Body of pancreas (tissue), 4 donors: ENCODE results near the gene RIPPLY2. TPM values are rescaled to one million over a fixed set of nuclear protein-coding genes. Genes with fewer than 3 reads are reported as not detected.

Experiments
- ATAC-seq: fragments of 150-250 bp; one replicate; pipeline ENCODE4 v1.9.1; 2016
- DNase-seq, 4 donors: peaks; one replicate each; pipeline ENCODE4 v3.0.0-alpha.2; 2019
- H3K27ac ChIP-seq, 4 donors: fragments of 200-600 bp; sonication (generic); 1 replicate in 3 of 4; 2 replicates in 1 of 4; pipeline versions ENCODE4 v1.5.1 to v1.6.1; 2016 to 2019; ENCODE audit warnings: mild to moderate bottlenecking in 1 of 4, mixed read lengths in 1 of 4, moderate library complexity in 1 of 4
- H3K27me3 ChIP-seq, 2 donors: fragments of 200-600 bp; sonication (generic); one replicate each; pipeline ENCODE4 v1.6.0; 2016; ENCODE audit warnings: mild to moderate bottlenecking in 1 of 2
- H3K36me3 ChIP-seq, 2 donors: fragments of 200-600 bp; sonication (generic); replicated peaks in 1 of 2; 2 replicates each; pipeline ENCODE4 v1.5.1; 2016; ENCODE audit warnings: low read depth in 2 of 2; ENCODE audit not compliant: insufficient read depth in 1 of 2
- H3K4me1 ChIP-seq: fragments of 200-600 bp; sonication (generic); one replicate; pipeline ENCODE4 v1.6.0; 2016
- H3K4me3 ChIP-seq, 2 donors: fragments of 200-600 bp; sonication (generic); 1 replicate in 1 of 2; 2 replicates in 1 of 2; pipeline ENCODE4 v1.5.1; 2016 to 2019
- H3K9me3 ChIP-seq, 3 donors: fragments of 200-600 bp; sonication (generic); 1 replicate in 2 of 3; 2 replicates in 1 of 3; pipeline ENCODE4 v1.5.1; 2016
- POLR2A ChIP-seq, 3 donors: fragments of 450-650 bp; IDR thresholded peaks; one replicate each; pipeline ENCODE4 v1.6.1; 2016; ENCODE audit warnings: antibody characterized with exemption in 3 of 3, mild to moderate bottlenecking in 2 of 3
- WGBS, 2 donors: methylation state at CpG; one replicate each; pipeline ENCODE4 v1.1.5; 2017; 5-methylcytosine and 5-hydroxymethylcytosine counted together
- intact Hi-C: fragments of 100-400 bp; cut with DNase I; formaldehyde crosslinking; loops from one replicate; pipeline ENCODE4 v1.15.1; 2023
- total RNA-seq, 2 donors: library from RNA; depleted of rRNA; stranded (reverse); fragments of >200 nt; gene quantifications; one replicate each; pipeline ENCODE4 v1.1.0, GENCODE V29; 2016
- TF ChIP-seq, protein P1 (sequence below), 7 experiments: fragments of 450-650 bp in 4 of 7; fragments of 200-600 bp in 3 of 7; sonication (generic) in 3 of 7; IDR thresholded peaks; one replicate each; pipeline ENCODE4 v1.5.1; 2016 to 2019; ENCODE audit warnings: antibody characterized with exemption in 7 of 7

Gene RIPPLY2
- total RNA-seq, 2 donors from 2014 or later, result not detected

GRCh38 chr6:83872386-83873118, 19.4 kb downstream of the RIPPLY2 start:
- WGBS, 2 donors, result 85 to 94% methylated on average over 3 of the region's 3 CpGs
- no peaks in the 10 kb centered on the region for H3K4me1 ChIP-seq
- intact Hi-C loops, result no loop called here
- H3K27me3 ChIP-seq, result no peaks in the 10 kb centered on the region
- H3K9me3 ChIP-seq, result no peaks in the 10 kb centered on the region
- DNase-seq, result no peak
- H3K4me3 ChIP-seq, result no peak overlapping the region
- TF ChIP-seq, protein P1, sequence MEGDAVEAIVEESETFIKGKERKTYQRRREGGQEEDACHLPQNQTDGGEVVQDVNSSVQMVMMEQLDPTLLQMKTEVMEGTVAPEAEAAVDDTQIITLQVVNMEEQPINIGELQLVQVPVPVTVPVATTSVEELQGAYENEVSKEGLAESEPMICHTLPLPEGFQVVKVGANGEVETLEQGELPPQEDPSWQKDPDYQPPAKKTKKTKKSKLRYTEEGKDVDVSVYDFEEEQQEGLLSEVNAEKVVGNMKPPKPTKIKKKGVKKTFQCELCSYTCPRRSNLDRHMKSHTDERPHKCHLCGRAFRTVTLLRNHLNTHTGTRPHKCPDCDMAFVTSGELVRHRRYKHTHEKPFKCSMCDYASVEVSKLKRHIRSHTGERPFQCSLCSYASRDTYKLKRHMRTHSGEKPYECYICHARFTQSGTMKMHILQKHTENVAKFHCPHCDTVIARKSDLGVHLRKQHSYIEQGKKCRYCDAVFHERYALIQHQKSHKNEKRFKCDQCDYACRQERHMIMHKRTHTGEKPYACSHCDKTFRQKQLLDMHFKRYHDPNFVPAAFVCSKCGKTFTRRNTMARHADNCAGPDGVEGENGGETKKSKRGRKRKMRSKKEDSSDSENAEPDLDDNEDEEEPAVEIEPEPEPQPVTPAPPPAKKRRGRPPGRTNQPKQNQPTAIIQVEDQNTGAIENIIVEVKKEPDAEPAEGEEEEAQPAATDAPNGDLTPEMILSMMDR (IDR thresholded peaks at IDR 0.05), result no peak
- TF ChIP-seq POLR2A (IDR thresholded peaks at IDR 0.05), result no peak
- H3K27ac ChIP-seq, result no peak overlapping the region
- no peaks in the 10 kb centered on the region for H3K36me3 ChIP-seq
- no peak for ATAC-seq

GRCh38 chr6:83873869-83874268, 20.7 kb downstream of the RIPPLY2 start:
- DNase-seq (no peak), ATAC-seq (no peak)
- no peak overlapping the region for H3K27ac ChIP-seq
- TF ChIP-seq, protein P1 (IDR thresholded peaks at IDR 0.05), result no peak
- no peak for TF ChIP-seq POLR2A (IDR thresholded peaks at IDR 0.05)
- no peaks in the 10 kb centered on the region for H3K36me3 ChIP-seq
- no peaks in the 10 kb centered on the region for H3K4me1 ChIP-seq
- no peaks in the 10 kb centered on the region for H3K9me3 ChIP-seq
- no peak overlapping the region for H3K4me3 ChIP-seq
- no peaks in the 10 kb centered on the region for H3K27me3 ChIP-seq
- intact Hi-C loops, result no loop called here

DNA sequence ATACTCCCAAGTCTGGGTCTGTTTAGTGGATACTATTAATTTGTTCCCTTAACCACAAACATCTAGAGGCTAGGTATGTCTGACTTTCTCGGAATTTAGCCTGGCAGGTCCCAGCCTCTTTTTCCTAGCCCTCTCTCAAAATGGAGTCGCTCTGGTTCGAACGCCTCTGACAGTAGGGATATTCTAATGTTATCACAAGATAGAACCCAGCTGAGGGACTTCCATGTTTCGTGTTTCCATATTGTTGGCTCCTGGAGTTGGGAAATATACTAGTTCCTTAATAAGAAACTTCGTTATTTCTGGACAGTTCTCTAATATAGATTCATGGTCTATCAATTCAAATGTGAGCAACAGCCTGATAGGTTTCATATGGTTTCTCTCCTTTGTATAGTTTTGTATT, 22.7 kb downstream of the RIPPLY2 start:
- no peaks in the 10 kb centered on the region for H3K27me3 ChIP-seq
- H3K27ac ChIP-seq, result no peak overlapping the region
- no peaks in the 10 kb centered on the region for H3K4me1 ChIP-seq
- TF ChIP-seq, protein P1 (IDR thresholded peaks at IDR 0.05), result no peak
- TF ChIP-seq POLR2A (IDR thresholded peaks at IDR 0.05), result no peak
- DNase-seq (no peak), ATAC-seq (no peak)
- H3K36me3 ChIP-seq, result no peaks in the 10 kb centered on the region
- no peak overlapping the region for H3K4me3 ChIP-seq
- H3K9me3 ChIP-seq, result no peaks in the 10 kb centered on the region
- 90 to 91% methylated on average over 6 of the region's 6 CpGs for WGBS, 2 donors
- intact Hi-C loops, result no loop called here

GRCh38 chr6:83878902-83879644, 25.9 kb downstream of the RIPPLY2 start:
- WGBS, 2 donors, result 48 to 53% methylated on average over 4 of the region's 4 CpGs
- H3K36me3 ChIP-seq, result no peaks in the 10 kb centered on the region
- H3K9me3 ChIP-seq, result no peaks in the 10 kb centered on the region
- no peaks in the 10 kb centered on the region for H3K4me1 ChIP-seq
- ATAC-seq (no peak), DNase-seq (no peak)
- intact Hi-C loops, result no loop called here
- no peak overlapping the region for H3K27ac ChIP-seq
- no peaks in the 10 kb centered on the region for H3K27me3 ChIP-seq
- H3K4me3 ChIP-seq, result no peak overlapping the region
- no peak for TF ChIP-seq POLR2A (IDR thresholded peaks at IDR 0.05)
- TF ChIP-seq, protein P1 (IDR thresholded peaks at IDR 0.05), result no peak
